CD14-positive monocyte (primary cell): ENCODE data around the gene THSD1. TPM values are rescaled to one million over a fixed set of nuclear protein-coding genes. Genes with fewer than 3 reads are reported as not detected.

ENCODE experiments used
- DNase-seq, 3 donors: peaks; one replicate each; pipeline ENCODE4 v3.0.0-alpha.2; 2011 to 2022
- H2AFZ ChIP-seq: 2 replicates; pipeline ENCODE4 v1.6.0; 2012; ENCODE audit warnings: mild to moderate bottlenecking, low read depth, low read length, inconsistent platforms; ENCODE audit not compliant: insufficient read depth, poor library complexity, severe bottlenecking
- H3K27ac ChIP-seq, 2 donors: 1 replicate in 1 of 2; 2 replicates in 1 of 2; pipeline ENCODE4 v1.5.1; 2012 to 2013; ENCODE audit warnings: low read length in 2 of 2, control low read depth in 1 of 2, inconsistent platforms in 1 of 2, low read depth in 1 of 2, mild to moderate bottlenecking in 1 of 2
- H3K27me3 ChIP-seq, 2 donors: one replicate each; pipeline versions ENCODE4 v1.6.0 to v1.6.1; 2011 to 2013; ENCODE audit warnings: low read length in 2 of 2; ENCODE audit not compliant: control insufficient read depth in 2 of 2, insufficient read depth in 2 of 2
- H3K36me3 ChIP-seq, 2 donors: replicated peaks in 1 of 2; 1 replicate in 1 of 2; 2 replicates in 1 of 2; pipeline versions ENCODE4 v1.5.1 to v1.6.1; 2012 to 2013; ENCODE audit warnings: low read length in 2 of 2, control low read depth in 1 of 2, inconsistent platforms in 1 of 2, mild to moderate bottlenecking in 1 of 2; ENCODE audit not compliant: insufficient read depth in 2 of 2, control insufficient read depth in 1 of 2
- H3K4me1 ChIP-seq, 2 donors: 1 replicate in 1 of 2; 2 replicates in 1 of 2; pipeline versions ENCODE4 v1.5.1 to v1.6.1; 2012 to 2013; ENCODE audit warnings: low read length in 2 of 2, control low read depth in 1 of 2, inconsistent platforms in 1 of 2, mild to moderate bottlenecking in 1 of 2, moderate library complexity in 1 of 2; ENCODE audit not compliant: insufficient read depth in 2 of 2, control insufficient read depth in 1 of 2
- H3K4me2 ChIP-seq: replicated peaks from 2 replicates; pipeline ENCODE3; 2012; ENCODE audit warnings: low read length, moderate library complexity, mild to moderate bottlenecking; ENCODE audit not compliant: poor library complexity, severe bottlenecking; ENCODE audit errors: extremely low read depth
- H3K4me3 ChIP-seq, 3 experiments: fragments of 200-600 bp in 1 of 3; sonication (generic) in 1 of 3; replicated peaks in 1 of 3; 1 replicate in 2 of 3; 2 replicates in 1 of 3; pipeline ENCODE4 v1.5.1; 2011 to 2013; ENCODE audit warnings: low read length in 3 of 3, mild to moderate bottlenecking in 3 of 3, control low read depth in 2 of 3, low read depth in 2 of 3, inconsistent platforms in 1 of 3, moderate library complexity in 1 of 3
- H3K79me2 ChIP-seq: 2 replicates; pipeline ENCODE4 v1.6.0; 2012; ENCODE audit warnings: mild to moderate bottlenecking, control low read depth, inconsistent platforms, low read length, moderate library complexity; ENCODE audit not compliant: insufficient read depth
- H3K9ac ChIP-seq: 2 replicates; pipeline ENCODE4 v1.6.0; 2017; ENCODE audit warnings: low read length, mild to moderate bottlenecking; ENCODE audit not compliant: insufficient read depth, poor library complexity, severe bottlenecking
- H3K9me3 ChIP-seq, 2 donors: replicated peaks in 1 of 2; 1 replicate in 1 of 2; 2 replicates in 1 of 2; pipeline versions ENCODE4 v1.5.1 to v1.6.1; 2012 to 2013; ENCODE audit warnings: low read length in 2 of 2, control low read depth in 1 of 2; ENCODE audit not compliant: control insufficient read depth in 1 of 2, insufficient read depth in 1 of 2
- H4K20me1 ChIP-seq: 2 replicates; pipeline ENCODE4 v1.6.0; 2012; ENCODE audit warnings: mild to moderate bottlenecking, low read length, control low read depth, moderate library complexity; ENCODE audit not compliant: insufficient read depth
- H3K27ac Mint-ChIP-seq, 7 donors: one replicate each; pipeline ENCODE4 v1.8.0; 2020; ENCODE audit warnings: mild to moderate bottlenecking in 7 of 7, mixed read lengths in 7 of 7, moderate library complexity in 6 of 7, inconsistent platforms in 2 of 7
- H3K27me3 Mint-ChIP-seq, 3 donors: one replicate each; pipeline ENCODE4 v1.8.0; 2021 to 2022; ENCODE audit warnings: low read depth in 3 of 3, mild to moderate bottlenecking in 3 of 3, mixed read lengths in 3 of 3, moderate library complexity in 3 of 3, inconsistent platforms in 1 of 3
- H3K36me3 Mint-ChIP-seq, 2 donors: one replicate each; pipeline ENCODE4 v1.8.0; 2020; ENCODE audit warnings: mixed read lengths in 2 of 2, inconsistent platforms in 1 of 2, mild to moderate bottlenecking in 1 of 2
- H3K4me1 Mint-ChIP-seq: one replicate; pipeline ENCODE4 v1.8.0; 2020; ENCODE audit warnings: mild to moderate bottlenecking, mixed read lengths
- H3K4me3 Mint-ChIP-seq, 2 donors: one replicate each; pipeline ENCODE4 v1.8.0; 2020; ENCODE audit warnings: mild to moderate bottlenecking in 2 of 2, mixed read lengths in 2 of 2, moderate library complexity in 1 of 2
- H3K9me3 Mint-ChIP-seq, 7 donors: one replicate each; pipeline ENCODE4 v1.8.0; 2020 to 2022; ENCODE audit warnings: mixed read lengths in 7 of 7, mild to moderate bottlenecking in 6 of 7, moderate library complexity in 6 of 7, inconsistent platforms in 2 of 7
- CTCF ChIP-seq: fragments of 200-600 bp; IDR thresholded peaks from one replicate; pipeline ENCODE4 v1.8.0; 2022; ENCODE audit warnings: antibody characterized with exemption, mild to moderate bottlenecking
- WGBS: methylation state at CpG from one replicate; pipeline ENCODE4 v1.1.5; 2013; ENCODE audit warnings: missing lambda C conversion rate; ENCODE audit not compliant: insufficient coverage; 5-methylcytosine and 5-hydroxymethylcytosine counted together
- intact Hi-C, 2 donors: fragments of 100-400 bp; cut with micrococcal nuclease; formaldehyde crosslinking; loops; one replicate each; pipeline versions ENCODE4 v1.15.0 to v1.15.1; 2023
- polyA plus RNA-seq, 3 donors: library from polyadenylated mRNA; depleted of rRNA in 1 of 3; unstranded in 2 of 3; stranded (reverse) in 1 of 3; fragments of 300-500 nt in 2 of 3; fragments of >200 nt in 1 of 3; fragmentation: Illumina TruSeq in 2 of 3; gene quantifications; 1 replicate in 2 of 3; 2 replicates in 1 of 3; pipeline ENCODE4 v1.2.3, GENCODE V29; 2012 to 2021

THSD1 gene
- polyA plus RNA-seq, 3 donors = 0.52 TPM; not detected in 2

DNA sequence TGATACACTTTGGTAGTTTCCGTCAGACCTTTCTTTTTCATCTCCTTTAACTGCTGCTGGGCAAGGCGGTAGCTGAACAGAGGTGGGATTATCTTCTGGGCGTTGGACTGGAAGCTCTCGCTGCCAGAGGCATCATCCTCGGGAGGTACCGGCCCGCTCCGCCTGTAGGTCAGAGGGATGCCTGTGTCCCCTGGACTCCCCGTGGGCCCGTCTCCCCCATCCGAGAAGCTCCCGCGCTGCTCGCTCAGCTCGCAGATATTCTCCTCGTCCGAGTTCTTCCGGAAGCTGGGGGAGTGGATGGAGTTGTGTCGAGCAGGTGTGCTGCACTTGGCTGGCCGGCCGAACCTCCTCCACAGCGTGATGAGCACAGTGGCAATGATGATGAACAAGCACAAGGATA is 27.7 kb downstream of the THSD1 start:
- no peaks in the 10 kb centered on the region for H3K4me1 Mint-ChIP-seq
- H3K4me3 Mint-ChIP-seq = no peak overlapping the region
- intact Hi-C loops = no loop called here
- no peak overlapping the region for H3K4me3 ChIP-seq
- no peaks in the 10 kb centered on the region for H4K20me1 ChIP-seq
- H3K27me3 Mint-ChIP-seq = peaks cover 0 to 2% (median 0%) of the 10 kb centered on the region in 3 donors
- no peaks in the 10 kb centered on the region for H3K36me3 ChIP-seq
- no peak overlapping the region for H3K27ac Mint-ChIP-seq
- H3K9me3 ChIP-seq = no peaks in the 10 kb centered on the region
- no peak overlapping the region for H3K9ac ChIP-seq
- H3K36me3 Mint-ChIP-seq = no peaks in the 10 kb centered on the region
- no peak overlapping the region for H3K4me2 ChIP-seq
- H3K9me3 Mint-ChIP-seq = no peaks in the 10 kb centered on the region
- 94% methylated on average over 16 of the region's 22 CpGs for WGBS
- no peak for DNase-seq
- no peak overlapping the region for H3K27ac ChIP-seq
- no peaks in the 10 kb centered on the region for H3K4me1 ChIP-seq
- no peaks in the 10 kb centered on the region for H3K79me2 ChIP-seq
- no peaks in the 10 kb centered on the region for H3K27me3 ChIP-seq
- no peak overlapping the region for H2AFZ ChIP-seq
- no peak for TF ChIP-seq CTCF

DNA sequence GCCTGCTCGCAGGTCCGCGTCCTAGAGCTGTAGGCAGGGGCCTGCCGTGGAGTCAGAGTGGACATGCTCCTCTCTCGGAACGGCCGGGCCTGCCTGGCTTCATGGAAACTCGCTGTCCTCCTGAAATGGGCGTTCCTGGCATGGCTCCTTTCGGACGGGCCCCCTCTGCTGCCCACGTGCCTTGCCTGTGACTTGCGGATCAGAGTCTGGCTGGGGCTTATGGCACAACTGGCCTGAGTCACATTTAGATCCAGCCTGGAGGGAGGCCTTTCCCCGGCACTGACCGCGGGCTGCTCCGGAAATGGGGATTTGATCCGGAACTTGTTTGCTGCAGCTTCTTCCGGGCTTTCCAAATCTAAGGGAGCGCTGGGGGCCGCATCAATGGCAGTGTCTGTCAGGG is 28.1 kb downstream of the THSD1 start:
- H4K20me1 ChIP-seq = no peaks in the 10 kb centered on the region
- Mint-ChIP-seq H3K27ac (no peak overlapping the region), H3K4me1 (no peaks in the 10 kb centered on the region), H3K9me3 (no peaks in the 10 kb centered on the region), H3K4me3 (no peak overlapping the region), H3K36me3 (no peaks in the 10 kb centered on the region), H3K27me3 (peaks cover 0 to 2% (median 0%) of the 10 kb centered on the region in 3 donors)
- intact Hi-C loops = no loop called here
- H3K4me3 ChIP-seq = no peak overlapping the region
- TF ChIP-seq CTCF = no peak
- H3K79me2 ChIP-seq = no peaks in the 10 kb centered on the region
- H3K27me3 ChIP-seq = no peaks in the 10 kb centered on the region
- H3K27ac ChIP-seq = no peak overlapping the region
- H3K4me2 ChIP-seq = no peak overlapping the region
- H3K36me3 ChIP-seq = no peaks in the 10 kb centered on the region
- no peak for DNase-seq
- H2AFZ ChIP-seq = no peak overlapping the region
- no peaks in the 10 kb centered on the region for H3K4me1 ChIP-seq
- no peaks in the 10 kb centered on the region for H3K9me3 ChIP-seq
- 96% methylated on average over 21 of the region's 21 CpGs for WGBS
- no peak overlapping the region for H3K9ac ChIP-seq
